ENCODE results near the gene CD74. TPM values are rescaled to one million over a fixed set of nuclear protein-coding genes. Genes with fewer than 3 reads are reported as not detected.

Gene CD74
- total and polyA plus RNA-seq, 2 of the 4 experiments (the other 2 are of a cell fraction), result 0.18 to 1.1 TPM

- Histone ChIP-seq H3K4me3 (ENCODE audit: insufficient read depth, low read depth, low read length) (no peak overlapping the region), H3K14ac (replicated peaks; ENCODE audit: low read depth, low read length) (no peak overlapping the region), H2BK15ac (ENCODE audit: low read depth, low read length) (no peak overlapping the region), H3K27me3 (ENCODE audit: control insufficient read depth, insufficient read depth, low read length) (no peaks in the 10 kb centered on the region), H2AFZ (replicated peaks; ENCODE audit: low read length, poor library complexity) (peak overlapping the region; percentile 48), H4K91ac (ENCODE audit: insufficient read depth, low read depth, low read length) (0 out of 2 replicates have a peak overlapping the region, but pooled peaks have one; percentile 26), H2AK5ac (ENCODE audit: low read depth, low read length) (peak overlapping the region; percentile 89), H3K18ac (ENCODE audit: low read depth, low read length) (no peak overlapping the region), H3K79me1 (ENCODE audit: low read depth in 1 of 2, low read length in 2 of 2) (0 out of 4 replicates have a peak, but pooled peaks cover 0 to 6% of the 10 kb centered on the region in 2 experiments), H3K4ac (ENCODE audit: low read depth, low read length) (no peak overlapping the region), H4K5ac (ENCODE audit: low read depth, low read length) (no peak overlapping the region), H4K8ac (ENCODE audit: low read depth in 2 of 2, low read length in 2 of 2) (no peak overlapping the region; a peak in 1 of 4 replicates), H3K9ac (ENCODE audit: low read depth, low read length) (no peak overlapping the region), H3K9me1 (ENCODE audit: insufficient read depth, low read length) (no peaks in the 10 kb centered on the region; the same call in 1 of the 2 replicates), H3K36me3 (ENCODE audit: control insufficient read depth, insufficient read depth, low read length) (no peaks in the 10 kb centered on the region), H2BK20ac (ENCODE audit: low read depth, low read length) (0 out of 2 replicates have a peak overlapping the region, but pooled peaks have one; percentile 24), H2BK5ac (ENCODE audit: low read depth, low read length, poor library complexity, severe bottlenecking) (no peak overlapping the region), H3K4me1 (ENCODE audit: control insufficient read depth, insufficient read depth, low read length) (0 out of 2 replicates have a peak, but pooled peaks cover 2% of the 10 kb centered on the region), H3K4me2 (ENCODE audit: low read depth, low read length) (no peak overlapping the region), H3K9me3 (ENCODE audit: control insufficient read depth, insufficient read depth, low read length) (no peaks in the 10 kb centered on the region), H2AK9ac (replicated peaks; ENCODE audit: low read depth, low read length, poor library complexity) (peak overlapping the region; percentile 87), H2BK120ac (ENCODE audit: low read depth, low read length) (no peak overlapping the region; the same call in 1 of the 2 replicates), H4K20me1 (ENCODE audit: insufficient read depth, low read length) (no peaks in the 10 kb centered on the region), H3K27ac (ENCODE audit: insufficient read depth, low read length) (no peak overlapping the region), H3K23ac (ENCODE audit: low read depth, low read length) (no peak overlapping the region), H3K56ac (ENCODE audit: extremely low read depth, insufficient read depth, low read length) (no peak overlapping the region)
- ChIA-PET POLR2A (ENCODE audit: unreplicated experiment) (no interaction called here), CTCF (interaction anchor here (0.6 to 0.9 kb wide), 2 partner anchors 83 to 87 kb away, joined by 3 to 4 read pairs; no protein-coding TSS in a partner anchor)
- in situ Hi-C loops (cut with MboI; ENCODE audit: low sequenced_read_pairs), result no loop called here
- DNase-seq (no peak), ATAC-seq (ENCODE audit: low read depth) (no peak)
- intact Hi-C loops (cut with micrococcal nuclease), result loop anchor here (1.0 to 2.0 kb wide), 3 partner anchors 66 to 389 kb away; partner anchors contain the start of gene IRGM
- dilution Hi-C loops (cut with HindIII; ENCODE audit: low sequenced_read_pairs, unreplicated experiment), result no loop called here
- no peak for TF ChIP-seq RAD21 (IDR thresholded peaks at IDR 0.05; ENCODE audit: low read length)
- TF ChIP-seq MAFK (IDR thresholded peaks at IDR 0.05; ENCODE audit: low read depth, low read length), result no peak
- TF ChIP-seq CHD1 (IDR thresholded peaks at IDR 0.05; ENCODE audit: low read depth, low read length), result no peak
- TF ChIP-seq, protein P1, sequence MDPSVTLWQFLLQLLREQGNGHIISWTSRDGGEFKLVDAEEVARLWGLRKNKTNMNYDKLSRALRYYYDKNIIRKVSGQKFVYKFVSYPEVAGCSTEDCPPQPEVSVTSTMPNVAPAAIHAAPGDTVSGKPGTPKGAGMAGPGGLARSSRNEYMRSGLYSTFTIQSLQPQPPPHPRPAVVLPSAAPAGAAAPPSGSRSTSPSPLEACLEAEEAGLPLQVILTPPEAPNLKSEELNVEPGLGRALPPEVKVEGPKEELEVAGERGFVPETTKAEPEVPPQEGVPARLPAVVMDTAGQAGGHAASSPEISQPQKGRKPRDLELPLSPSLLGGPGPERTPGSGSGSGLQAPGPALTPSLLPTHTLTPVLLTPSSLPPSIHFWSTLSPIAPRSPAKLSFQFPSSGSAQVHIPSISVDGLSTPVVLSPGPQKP (IDR thresholded peaks at IDR 0.05; ENCODE audit: borderline replicate concordance, low read depth, low read length), result no peak
- TF ChIP-seq RCOR1 (IDR thresholded peaks at IDR 0.05; ENCODE audit: insufficient replicate concordance, low read length), result no peak
- TF ChIP-seq USF2 (IDR thresholded peaks at IDR 0.05; ENCODE audit: low read depth, low read length), result no peak
- no peak for TF ChIP-seq CEBPB (IDR thresholded peaks at IDR 0.05; ENCODE audit: low read depth, low read length)
- TF ChIP-seq SMC3 (IDR thresholded peaks at IDR 0.05; ENCODE audit: low read depth, low read length), result no peak
- TF ChIP-seq MAZ (IDR thresholded peaks at IDR 0.05; ENCODE audit: borderline replicate concordance, low read depth, low read length), result no peak
- no TSS peak for BruUV-seq (replicated peaks)
- WGBS, 2 experiments (ENCODE audit: extremely low coverage in 2 of 2, insufficient read length in 1 of 2), result 94% methylated on average over 6 of the region's 16 CpGs; no CpG with 5 or more reads in 1 of the 2 experiments
Observed at GRCh38 chr5:150457562-150458240, 45.0 kb upstream of the CD74 start.
